ENCODE measurements around the gene LAMB1.
A peak's percentile ranks its signal among the peaks of the same experiment; 100 is the strongest.
"Not testable (repeated sequence)": the region's sequence is repeated elsewhere in the genome, so short reads cannot be mapped to it uniquely, and the experiment has no call there.

The LAMB1 gene

DNA sequence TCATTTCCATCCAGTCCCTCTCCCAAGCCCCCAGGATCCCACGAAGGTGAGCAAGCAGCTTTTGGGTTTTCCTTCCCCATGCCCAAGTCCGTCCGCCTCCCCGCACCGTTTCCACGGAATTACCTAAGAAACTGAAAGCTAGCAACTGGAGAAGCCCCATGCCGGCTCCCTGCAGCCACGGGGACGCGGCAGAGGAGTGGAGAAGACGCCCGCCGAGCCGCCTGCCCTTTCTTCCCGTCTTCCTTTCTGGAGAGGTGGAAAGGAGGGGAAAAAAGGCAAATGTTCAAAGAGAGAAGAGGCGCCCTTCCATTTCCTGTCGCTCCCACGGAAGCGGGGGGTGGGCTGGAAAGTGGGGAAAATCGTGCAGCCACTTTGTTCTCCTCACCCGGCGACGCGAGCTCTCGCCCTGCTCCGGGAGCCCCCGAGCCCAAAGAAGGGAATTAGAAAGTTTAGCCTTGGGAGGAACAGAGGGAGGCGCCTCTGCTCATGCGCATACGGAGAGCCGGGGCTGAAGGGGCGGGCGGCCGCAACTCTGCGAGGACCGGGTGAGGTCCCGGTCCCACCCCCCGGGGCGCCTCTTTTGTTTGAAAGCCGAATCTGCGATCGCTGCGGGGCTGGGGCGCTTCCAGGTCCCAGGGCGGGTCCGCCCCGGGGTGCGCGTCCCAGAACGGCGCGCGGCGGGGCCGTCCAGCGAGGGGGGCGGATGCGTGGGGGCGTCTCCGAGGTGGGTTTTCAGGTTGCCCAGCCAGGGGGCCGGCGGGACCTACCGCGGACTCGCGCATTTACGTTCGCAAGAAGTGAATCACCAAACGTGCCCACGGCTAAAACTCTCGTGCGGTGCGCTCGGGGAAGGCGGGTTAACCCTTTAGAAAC is at the start of gene LAMB1:
Gene LAMB1, minus strand, starts transcription at position 436 of the 873 bp plus-strand sequence. Its CDS starts 276 bp downstream, at position 160.
- peak; percentile 76 for DNase-seq

DNA sequence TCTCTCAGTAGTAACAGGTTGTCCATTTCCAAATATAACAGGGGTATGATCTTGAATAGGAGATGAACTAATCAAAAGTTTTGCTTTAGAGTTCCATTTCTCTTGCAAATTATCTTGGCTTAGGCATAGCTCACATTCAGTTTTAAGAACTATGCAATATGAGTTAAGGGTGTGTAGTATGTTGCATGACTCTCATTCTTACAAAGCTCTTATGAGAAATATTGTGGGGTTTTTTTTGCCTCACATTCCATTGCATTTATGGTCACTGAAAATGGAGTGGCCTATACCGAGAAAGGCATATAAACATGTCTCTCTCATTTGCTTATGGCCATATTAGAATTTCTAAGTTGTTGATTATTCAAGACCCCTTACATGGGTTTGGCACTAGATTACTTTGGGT is 48.5 kb upstream of the LAMB1 start:
- DNase-seq: no peak

DNA sequence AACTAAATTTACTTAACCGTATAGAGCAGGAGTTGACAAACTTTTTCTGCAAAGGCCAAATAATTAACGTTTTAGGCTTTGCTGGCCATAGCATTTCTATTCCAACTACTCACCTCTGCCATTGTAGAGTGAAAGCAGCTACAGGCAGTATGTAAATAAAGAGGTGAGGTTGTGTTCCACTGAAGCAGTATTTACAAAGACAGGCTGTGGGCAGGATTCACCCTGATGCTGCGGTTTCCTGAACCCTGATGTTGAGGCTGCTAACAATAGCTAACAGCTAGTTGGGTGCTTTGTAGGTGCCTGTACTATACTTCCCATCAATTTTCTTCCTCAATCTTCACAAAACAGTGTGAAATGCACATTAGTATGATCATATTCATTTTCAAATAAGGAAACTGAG is 47.0 kb upstream of the LAMB1 start:
- DNase-seq: no peak

DNA sequence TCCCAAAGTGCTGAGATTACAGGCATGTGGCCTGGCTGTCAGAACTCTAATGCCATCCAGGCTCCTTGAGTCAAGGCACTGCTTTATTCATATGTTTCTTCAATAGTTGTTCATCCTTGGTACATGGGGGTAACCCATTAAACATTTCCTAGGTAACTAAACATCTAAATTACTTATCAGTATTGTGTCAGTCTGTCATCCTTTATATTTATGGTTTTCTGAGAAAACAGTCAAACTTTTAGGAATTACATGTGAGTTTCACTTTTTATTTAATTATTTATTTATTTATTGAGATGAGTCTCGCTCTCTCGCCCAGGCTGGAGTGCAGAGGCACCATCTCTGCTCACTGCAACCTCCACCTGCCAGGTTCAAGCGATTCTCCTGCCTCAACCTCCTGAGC is 45.5 kb upstream of the LAMB1 start:
- DNase-seq: no peak

DNA sequence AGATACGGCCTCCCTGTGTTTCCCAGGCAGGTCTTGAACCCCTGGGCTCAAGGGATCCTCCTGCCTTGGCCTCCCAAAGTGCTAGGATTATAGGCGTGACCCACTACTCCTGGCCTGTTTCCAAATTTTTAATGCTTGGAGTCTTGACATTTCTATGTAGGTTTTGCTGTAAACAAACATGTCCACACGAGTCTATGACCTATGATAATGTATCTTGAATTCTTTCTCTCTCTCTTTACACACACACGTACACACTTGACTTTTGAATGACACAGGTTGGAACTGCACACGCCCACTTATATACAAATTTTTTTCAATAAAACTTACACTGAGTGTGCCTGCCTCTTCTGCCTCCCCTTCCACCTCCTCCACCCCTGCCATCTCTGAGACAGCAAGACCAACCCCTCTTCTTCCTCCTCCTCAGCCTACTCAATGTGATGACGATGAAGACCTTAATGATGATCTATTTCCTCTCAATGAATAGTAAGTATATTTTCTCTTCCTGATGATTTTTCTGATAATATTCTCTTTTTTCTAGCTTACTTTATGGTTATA is 44.1 kb upstream of the LAMB1 start:
- peak; percentile 19 for DNase-seq

DNA sequence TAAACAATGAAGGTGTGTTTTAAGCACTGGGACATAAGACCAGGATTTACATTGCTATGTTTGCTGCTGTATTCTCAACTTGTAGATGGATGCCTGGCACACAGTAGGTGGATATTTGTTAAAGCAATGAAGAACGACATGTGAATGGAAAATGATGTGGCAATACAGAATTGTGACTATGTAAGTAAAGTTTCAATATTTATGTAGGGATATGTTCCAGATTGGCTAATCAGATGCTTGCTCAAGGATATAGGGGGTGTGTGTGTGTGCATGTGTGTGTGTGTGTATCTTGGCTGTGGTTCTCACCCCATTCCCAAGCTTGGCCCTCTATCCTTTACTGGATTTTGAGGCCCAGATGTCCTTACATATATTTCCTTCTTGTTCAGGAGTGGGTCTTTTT is 42.7 kb upstream of the LAMB1 start:
- DNase-seq: no peak

DNA sequence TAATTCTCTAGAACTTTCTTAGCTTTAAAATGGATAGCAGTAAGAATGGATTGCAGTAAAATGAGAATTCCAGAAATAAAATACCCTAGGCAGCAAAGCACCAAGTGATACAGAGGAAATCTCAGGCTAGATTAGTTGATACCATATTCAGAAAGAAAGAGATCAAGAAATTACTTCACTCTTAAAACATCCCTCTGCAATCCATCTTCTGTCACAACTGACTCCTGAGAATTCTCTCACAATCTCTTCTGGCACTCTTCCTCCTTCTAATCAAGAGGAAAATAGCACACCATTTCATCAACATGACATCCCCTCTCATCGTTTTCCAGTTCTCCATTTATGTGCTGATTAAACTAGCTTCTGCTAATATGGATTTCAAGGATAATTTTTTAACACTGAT is 42.2 kb upstream of the LAMB1 start:
- DNase-seq: no peak

DNA sequence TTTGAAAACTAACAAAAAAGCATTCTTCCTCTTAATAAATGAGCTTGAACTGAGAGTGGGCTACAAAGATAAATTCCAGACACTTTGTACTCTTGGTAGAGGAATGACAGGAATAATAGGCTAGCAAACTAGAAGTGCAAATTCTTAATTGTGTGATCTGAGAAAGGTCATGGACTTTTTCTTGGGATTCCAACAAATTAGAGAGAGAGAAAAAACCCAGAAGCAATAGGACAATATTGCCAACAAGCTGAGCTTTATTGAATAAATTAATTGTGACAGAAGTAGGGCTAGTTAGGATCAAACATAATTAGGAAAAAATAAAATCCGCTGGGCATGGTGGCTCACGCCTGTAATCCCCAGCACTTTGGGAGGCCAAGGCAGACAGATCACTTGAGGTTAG is 41.4 kb upstream of the LAMB1 start:
- DNase-seq: no peak

- peak; percentile 63 for DNase-seq
These were observed 36.0 kb upstream of the LAMB1 start for GRCh38 chr7:108038986-108039385.

GRCh38 chr7:108037741-108038140 is 34.8 kb upstream of the LAMB1 start:
- no peak for DNase-seq

DNA sequence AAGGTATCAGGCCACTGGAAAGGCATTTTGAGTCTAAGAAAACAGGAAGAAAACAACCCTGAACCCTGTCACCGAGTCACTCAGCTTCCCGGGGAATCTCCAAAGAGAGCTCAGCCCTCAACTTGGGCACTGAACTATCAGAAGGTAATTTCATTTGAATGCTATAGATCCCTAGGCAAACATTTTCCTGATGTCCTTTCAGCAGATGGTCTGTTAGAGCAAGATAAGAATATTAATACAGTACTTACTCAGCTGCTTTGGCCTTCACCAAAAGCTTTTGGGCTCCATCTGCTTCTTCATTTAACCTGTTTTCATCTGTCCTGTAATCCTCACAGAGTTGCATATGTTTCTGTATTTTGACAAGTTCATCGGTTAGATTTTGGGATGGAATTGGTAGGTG is 34.2 kb upstream of the LAMB1 start:
- no peak for DNase-seq

- no peak for DNase-seq
These were observed 31.6 kb upstream of the LAMB1 start for GRCh38 chr7:108034586-108034985.

GRCh38 chr7:108033776-108034497 is 31.0 kb upstream of the LAMB1 start:
- no peak for DNase-seq

GRCh38 chr7:108033309-108033708 is 30.3 kb upstream of the LAMB1 start:
- not testable (repeated sequence) for DNase-seq

- no peak for DNase-seq
These were observed 27.6 kb upstream of the LAMB1 start for GRCh38 chr7:108030516-108030915.

GRCh38 chr7:108029034-108029433 is 26.1 kb upstream of the LAMB1 start:
- no peak for DNase-seq

GRCh38 chr7:108028111-108028510 is 25.1 kb upstream of the LAMB1 start:
- no peak for DNase-seq

DNA sequence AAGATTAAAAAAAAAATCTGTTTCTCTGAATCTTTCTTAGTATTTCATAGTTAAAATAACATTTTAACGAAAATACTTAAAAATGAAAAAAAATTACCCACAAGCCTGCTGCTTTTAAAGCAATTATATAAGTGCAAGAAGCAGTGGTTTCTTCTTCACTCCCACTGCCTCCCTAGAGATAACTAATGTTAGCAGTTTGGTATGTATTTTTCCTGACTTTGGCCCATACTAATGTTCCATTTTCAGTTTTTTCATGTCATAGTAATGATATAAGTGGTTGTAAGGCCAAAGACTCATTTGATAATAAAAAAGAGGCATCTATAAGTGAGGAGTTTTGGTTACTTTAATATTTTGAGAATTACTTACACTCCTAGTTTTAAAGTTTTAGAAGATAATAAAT is 24.3 kb upstream of the LAMB1 start:
- DNase-seq: no peak

DNA sequence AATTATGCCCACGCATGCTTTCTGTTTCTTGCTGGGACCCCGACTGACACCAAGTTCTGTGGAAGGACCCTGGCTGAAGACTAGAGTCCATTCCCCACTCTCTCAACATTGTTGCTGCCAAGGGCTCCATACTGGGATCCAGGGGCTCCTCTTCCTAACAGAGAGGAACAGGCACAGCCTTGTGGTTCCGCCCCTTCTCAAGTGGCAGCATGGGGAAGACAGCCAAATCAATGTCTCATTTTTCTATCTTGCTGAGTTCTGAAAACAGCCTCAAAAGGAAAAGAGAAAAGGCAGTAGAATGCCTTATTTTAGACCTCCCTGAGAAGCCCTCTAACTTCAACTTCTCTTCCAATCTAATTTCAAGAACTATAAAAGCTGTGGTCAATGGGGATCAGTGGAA is 23.7 kb upstream of the LAMB1 start:
- DNase-seq: peak; percentile 21

- no peak for DNase-seq
These were observed 23.2 kb upstream of the LAMB1 start for GRCh38 chr7:108026116-108026515.

DNA sequence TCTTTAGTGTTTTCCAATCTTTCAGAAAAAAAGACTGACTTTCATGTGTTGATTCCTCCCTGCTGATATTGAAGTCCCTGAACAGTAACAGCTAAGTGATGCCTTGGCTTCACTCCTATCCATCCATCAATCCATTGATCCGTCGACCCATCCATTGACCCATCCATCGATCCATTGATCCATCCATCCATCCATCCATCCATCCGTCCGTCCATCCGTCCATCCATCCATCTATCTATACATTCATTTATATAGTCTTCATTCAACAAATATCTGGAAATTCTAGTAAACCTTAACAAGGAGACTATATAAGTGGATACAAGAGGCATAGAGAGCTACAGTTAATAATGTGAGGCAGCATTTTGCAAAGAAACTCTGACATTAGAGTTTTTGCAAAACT is 21.6 kb upstream of the LAMB1 start:
- no peak for DNase-seq

DNA sequence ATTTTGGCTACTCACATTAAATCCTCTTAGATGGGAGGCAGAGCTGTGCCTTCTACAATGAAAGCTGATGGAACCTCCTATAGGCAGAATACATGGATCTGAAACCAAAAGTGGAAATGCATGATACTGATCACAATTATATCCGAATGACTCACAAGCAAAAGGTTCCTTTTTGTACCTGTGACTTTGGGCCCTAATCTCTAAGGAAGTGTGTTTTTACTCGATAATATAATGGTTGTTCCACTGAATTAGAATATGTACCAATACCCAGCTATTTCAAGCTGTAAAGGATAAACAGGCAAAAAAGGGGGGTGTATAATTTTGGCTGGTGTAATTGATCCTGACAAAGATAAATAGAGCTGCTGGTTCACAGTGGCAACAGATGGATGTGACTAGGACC is 17.6 kb upstream of the LAMB1 start:
- DNase-seq: peak; percentile 72

- DNase-seq: no peak
These were observed 15.7 kb upstream of the LAMB1 start for GRCh38 chr7:108018668-108019067.

GRCh38 chr7:108017776-108018151 is 14.8 kb upstream of the LAMB1 start:
- peak; percentile 42 for DNase-seq
